HepG2 (cell line): ENCODE data around the gene KLC4. TPM values are rescaled to one million over a fixed set of nuclear protein-coding genes. Genes with fewer than 3 reads are reported as not detected.

ENCODE experiments used
- AGO1 ChIP-seq: fragments of 200-400 bp; formaldehyde crosslinking; IDR thresholded peaks from 2 replicates; pipeline ENCODE4 v1.6.1; 2017; ENCODE audit warnings: mild to moderate bottlenecking, low read depth, low read length, moderate library complexity; ENCODE audit not compliant: poor library complexity, severe bottlenecking
- AKAP8 ChIP-seq: sonication (generic); formaldehyde crosslinking; IDR thresholded peaks from 2 replicates; pipeline ENCODE4 v1.5.1; 2020; ENCODE audit warnings: mild to moderate bottlenecking, missing genetic modification reagents
- CBFB ChIP-seq: sonication (generic); formaldehyde crosslinking; IDR thresholded peaks from 2 replicates; pipeline ENCODE4 v1.4.0; 2020; ENCODE audit warnings: missing genetic modification reagents
- FOXK2 ChIP-seq: fragments of 450-650 bp; IDR thresholded peaks from 2 replicates; pipeline ENCODE4 v1.6.1; 2016
- KAT8 ChIP-seq: IDR thresholded peaks from 2 replicates; pipeline ENCODE4 v1.6.1; 2016; ENCODE audit warnings: missing genetic modification reagents, missing compliant biosample characterization
- KDM5A ChIP-seq: fragments of 200-600 bp; sonication (generic); IDR thresholded peaks from 2 replicates; pipeline ENCODE4 v1.7.0; 2018; ENCODE audit warnings: antibody characterized with exemption, mild to moderate bottlenecking, low read length, borderline replicate concordance
- MAFG ChIP-seq: sonication (generic); formaldehyde crosslinking; IDR thresholded peaks from 2 replicates; pipeline ENCODE4 v1.5.1; 2020; ENCODE audit warnings: mild to moderate bottlenecking, missing genetic modification reagents
- MEF2D ChIP-seq: sonication (generic); formaldehyde crosslinking; IDR thresholded peaks from 2 replicates; pipeline ENCODE4 v1.5.1; 2020; ENCODE audit warnings: mild to moderate bottlenecking, missing genetic modification reagents
- MLLT10 ChIP-seq: sonication (generic); formaldehyde crosslinking; IDR thresholded peaks from 2 replicates; pipeline ENCODE4 v1.4.0; 2020; ENCODE audit warnings: missing genetic modification reagents
- MYNN ChIP-seq: sonication (generic); formaldehyde crosslinking; IDR thresholded peaks from 2 replicates; pipeline ENCODE4 v1.4.0; 2020; ENCODE audit warnings: mild to moderate bottlenecking, low read depth, missing genetic modification reagents
- RNF2 ChIP-seq: fragments of 450-650 bp; conservative IDR thresholded peaks from 2 replicates; pipeline ENCODE4 v1.6.1; 2016; ENCODE audit warnings: low read depth
- RXRB ChIP-seq: IDR thresholded peaks from 2 replicates; pipeline ENCODE4 v1.6.1; 2016; ENCODE audit warnings: borderline replicate concordance, missing genetic modification reagents, missing compliant biosample characterization
- SMAD3 ChIP-seq: sonication (generic); formaldehyde crosslinking; IDR thresholded peaks from 2 replicates; pipeline ENCODE4 v1.4.0; 2020; ENCODE audit warnings: missing genetic modification reagents
- SP4 ChIP-seq: sonication (generic); formaldehyde crosslinking; IDR thresholded peaks from 2 replicates; pipeline ENCODE4 v1.8.1; 2023; ENCODE audit warnings: mild to moderate bottlenecking, missing genetic modification reagents
- TCF7 ChIP-seq: sonication (generic); IDR thresholded peaks from 2 replicates; pipeline ENCODE4 v1.6.1; 2016; ENCODE audit warnings: antibody characterized with exemption, low read depth
- TFDP2 ChIP-seq: sonication (generic); formaldehyde crosslinking; IDR thresholded peaks from 2 replicates; pipeline ENCODE4 v1.4.0; 2020; ENCODE audit warnings: missing genetic modification reagents
- ZFAT ChIP-seq: sonication (generic); formaldehyde crosslinking; conservative IDR thresholded peaks from 2 replicates; pipeline ENCODE4 v1.8.1; 2023; ENCODE audit warnings: missing genetic modification reagents, inconsistent platforms
- ZNF121 ChIP-seq: sonication (generic); formaldehyde crosslinking; IDR thresholded peaks from 2 replicates; pipeline ENCODE4 v1.5.0; 2020; ENCODE audit warnings: mild to moderate bottlenecking, missing genetic modification reagents
- ZNF235 ChIP-seq: sonication (generic); formaldehyde crosslinking; IDR thresholded peaks from 2 replicates; pipeline ENCODE4 v1.8.1; 2023; ENCODE audit warnings: mild to moderate bottlenecking, missing genetic modification reagents, borderline replicate concordance
- ZNF326 ChIP-seq: sonication (generic); formaldehyde crosslinking; IDR thresholded peaks from 2 replicates; pipeline ENCODE4 v1.4.0; 2020; ENCODE audit warnings: missing genetic modification reagents, borderline replicate concordance
- ZNF451 ChIP-seq: sonication (generic); formaldehyde crosslinking; IDR thresholded peaks from 2 replicates; pipeline ENCODE4 v1.5.0; 2020; ENCODE audit warnings: mild to moderate bottlenecking, missing genetic modification reagents
- ZNF724P ChIP-seq: sonication (generic); formaldehyde crosslinking; IDR thresholded peaks from 2 replicates; pipeline ENCODE4 v1.8.0; 2022; ENCODE audit warnings: missing genetic modification reagents, borderline replicate concordance
- ZNF879 ChIP-seq: sonication (generic); formaldehyde crosslinking; IDR thresholded peaks from 2 replicates; pipeline ENCODE4 v1.8.1; 2023; ENCODE audit warnings: missing genetic modification reagents
- polyA plus RNA-seq, 8 experiments: library from polyadenylated mRNA; depleted of rRNA in 3 of 8; stranded (reverse) in 7 of 8; unstranded in 1 of 8; fragments of >200 nt; fragmentation: Illumina TruSeq in 4 of 8; extraction: Trizol in 4 of 8; gene quantifications; 2 replicates each; pipeline versions ENCODE4 v1.2.1 to v1.2.3, GENCODE V29; 2011 to 2016; ENCODE audit warnings: low read depth in 4 of 8, missing spikeins in 1 of 8, mixed read lengths in 1 of 8; ENCODE audit not compliant: insufficient read depth in 1 of 8
- total RNA-seq, 5 experiments: library from RNA; depleted of rRNA; stranded (reverse); fragments of >200 nt; fragmentation: Illumina TruSeq; extraction: Trizol; gene quantifications; 2 replicates each; pipeline ENCODE4 v1.2.3, GENCODE V29; 2016; ENCODE audit warnings: low read depth in 1 of 5
- TF ChIP-seq, protein P1 (sequence below): sonication (generic); formaldehyde crosslinking; IDR thresholded peaks from 2 replicates; pipeline ENCODE4 v1.5.0; 2020; ENCODE audit warnings: mild to moderate bottlenecking, missing genetic modification reagents, moderate library complexity
- TF ChIP-seq, protein P2 (sequence below): sonication (generic); formaldehyde crosslinking; IDR thresholded peaks from 2 replicates; pipeline ENCODE4 v1.4.0; 2020; ENCODE audit warnings: missing genetic modification reagents

KLC4 gene
- total and polyA plus RNA-seq, 2 of the 13 experiments (the other 11 are each of a cell fraction or from before 2014, with no cell fraction given) = 45.4 to 70.4 TPM

GRCh38 chr6:43021270-43022047, 38.0 kb upstream of the KLC4 start, which contains the start of gene RRP36 (continued):
- TF ChIP-seq RXRB (CRISPR knock-in tag) (no peak; the same call in 1 of the 2 replicates), CBFB (CRISPR knock-in tag) (0 out of 2 replicates have a peak, but pooled peaks have one; percentile 48), MAFG (no peak), SP4 (CRISPR knock-in tag) (peak; percentile 81), ZNF724P (CRISPR knock-in tag) (peak; percentile 62; the same call in 1 of the 2 replicates), ZNF451 (CRISPR knock-in tag) (no peak), TCF7 (no peak), KDM5A (no peak; the same call in none of the 2 replicates), TFDP2 (CRISPR knock-in tag) (peak; percentile 77), MLLT10 (CRISPR knock-in tag) (no peak), FOXK2 (no peak), ZNF326 (0 out of 2 replicates have a peak, but pooled peaks have one; percentile 54), RNF2 (no peak; the same call in 1 of the 2 replicates), ZNF235 (CRISPR knock-in tag) (peak; percentile 94), ZNF121 (no peak), ZNF879 (CRISPR knock-in tag) (no peak), MEF2D (0 out of 2 replicates have a peak, but pooled peaks have one; percentile 40), AKAP8 (CRISPR knock-in tag) (peak; percentile 90; the same call in 1 of the 2 replicates), MYNN (CRISPR knock-in tag) (no peak), KAT8 (CRISPR knock-in tag) (peak; percentile 89), ZFAT (CRISPR knock-in tag) (no peak), SMAD3 (CRISPR knock-in tag) (peak; percentile 69; the same call in 1 of the 2 replicates), AGO1 (peak; percentile 96)
- TF ChIP-seq, protein P1, sequence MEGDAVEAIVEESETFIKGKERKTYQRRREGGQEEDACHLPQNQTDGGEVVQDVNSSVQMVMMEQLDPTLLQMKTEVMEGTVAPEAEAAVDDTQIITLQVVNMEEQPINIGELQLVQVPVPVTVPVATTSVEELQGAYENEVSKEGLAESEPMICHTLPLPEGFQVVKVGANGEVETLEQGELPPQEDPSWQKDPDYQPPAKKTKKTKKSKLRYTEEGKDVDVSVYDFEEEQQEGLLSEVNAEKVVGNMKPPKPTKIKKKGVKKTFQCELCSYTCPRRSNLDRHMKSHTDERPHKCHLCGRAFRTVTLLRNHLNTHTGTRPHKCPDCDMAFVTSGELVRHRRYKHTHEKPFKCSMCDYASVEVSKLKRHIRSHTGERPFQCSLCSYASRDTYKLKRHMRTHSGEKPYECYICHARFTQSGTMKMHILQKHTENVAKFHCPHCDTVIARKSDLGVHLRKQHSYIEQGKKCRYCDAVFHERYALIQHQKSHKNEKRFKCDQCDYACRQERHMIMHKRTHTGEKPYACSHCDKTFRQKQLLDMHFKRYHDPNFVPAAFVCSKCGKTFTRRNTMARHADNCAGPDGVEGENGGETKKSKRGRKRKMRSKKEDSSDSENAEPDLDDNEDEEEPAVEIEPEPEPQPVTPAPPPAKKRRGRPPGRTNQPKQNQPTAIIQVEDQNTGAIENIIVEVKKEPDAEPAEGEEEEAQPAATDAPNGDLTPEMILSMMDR (CRISPR knock-in tag) = 0 out of 2 replicates have a peak, but pooled peaks have one; percentile 10
- TF ChIP-seq, protein P2, sequence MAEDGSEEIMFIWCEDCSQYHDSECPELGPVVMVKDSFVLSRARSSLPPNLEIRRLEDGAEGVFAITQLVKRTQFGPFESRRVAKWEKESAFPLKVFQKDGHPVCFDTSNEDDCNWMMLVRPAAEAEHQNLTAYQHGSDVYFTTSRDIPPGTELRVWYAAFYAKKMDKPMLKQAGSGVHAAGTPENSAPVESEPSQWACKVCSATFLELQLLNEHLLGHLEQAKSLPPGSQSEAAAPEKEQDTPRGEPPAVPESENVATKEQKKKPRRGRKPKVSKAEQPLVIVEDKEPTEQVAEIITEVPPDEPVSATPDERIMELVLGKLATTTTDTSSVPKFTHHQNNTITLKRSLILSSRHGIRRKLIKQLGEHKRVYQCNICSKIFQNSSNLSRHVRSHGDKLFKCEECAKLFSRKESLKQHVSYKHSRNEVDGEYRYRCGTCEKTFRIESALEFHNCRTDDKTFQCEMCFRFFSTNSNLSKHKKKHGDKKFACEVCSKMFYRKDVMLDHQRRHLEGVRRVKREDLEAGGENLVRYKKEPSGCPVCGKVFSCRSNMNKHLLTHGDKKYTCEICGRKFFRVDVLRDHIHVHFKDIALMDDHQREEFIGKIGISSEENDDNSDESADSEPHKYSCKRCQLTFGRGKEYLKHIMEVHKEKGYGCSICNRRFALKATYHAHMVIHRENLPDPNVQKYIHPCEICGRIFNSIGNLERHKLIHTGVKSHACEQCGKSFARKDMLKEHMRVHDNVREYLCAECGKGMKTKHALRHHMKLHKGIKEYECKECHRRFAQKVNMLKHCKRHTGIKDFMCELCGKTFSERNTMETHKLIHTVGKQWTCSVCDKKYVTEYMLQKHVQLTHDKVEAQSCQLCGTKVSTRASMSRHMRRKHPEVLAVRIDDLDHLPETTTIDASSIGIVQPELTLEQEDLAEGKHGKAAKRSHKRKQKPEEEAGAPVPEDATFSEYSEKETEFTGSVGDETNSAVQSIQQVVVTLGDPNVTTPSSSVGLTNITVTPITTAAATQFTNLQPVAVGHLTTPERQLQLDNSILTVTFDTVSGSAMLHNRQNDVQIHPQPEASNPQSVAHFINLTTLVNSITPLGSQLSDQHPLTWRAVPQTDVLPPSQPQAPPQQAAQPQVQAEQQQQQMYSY (CRISPR knock-in tag) = peak; percentile 56
